Measurements from ENCODE around the gene BICC1.

DNA sequence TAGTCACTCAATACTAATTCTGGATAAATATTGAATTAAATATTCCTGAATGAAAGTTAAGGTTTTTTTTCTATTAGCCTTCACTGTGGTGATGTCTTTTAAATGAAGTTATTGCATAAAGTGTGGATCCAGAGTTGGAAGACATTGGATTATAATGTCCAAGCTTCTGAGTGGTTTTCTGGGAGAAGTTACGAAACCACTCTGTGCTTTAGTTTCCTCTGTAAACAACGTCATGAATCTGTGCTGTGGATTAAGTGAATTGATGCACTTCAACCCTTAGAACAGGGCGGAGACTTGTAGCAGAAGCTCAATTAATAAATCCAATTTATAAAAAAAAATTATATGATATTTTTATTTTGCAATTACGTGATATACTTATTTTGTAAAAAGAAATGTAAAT lies 271.7 kb downstream of the BICC1 start:
- TF ChIP-seq CTCF (IDR thresholded peaks at IDR 0.05) = no peak
- TF ChIP-seq EZH2 (IDR thresholded peaks at IDR 0.05; ENCODE audit: borderline replicate concordance, insufficient read depth, low read depth, low read length, poor library complexity, severe bottlenecking) = no peak

All from B cell (primary cell).